ENCODE measurements around the gene NUP62. TPM values are rescaled to one million over a fixed set of nuclear protein-coding genes. Genes with fewer than 3 reads are reported as not detected.

NUP62 gene
- total and polyA plus RNA-seq, 2 of the 8 experiments (the other 6 are each of a cell fraction or from before 2014, with no cell fraction given): 50.0 to 107 TPM

DNA sequence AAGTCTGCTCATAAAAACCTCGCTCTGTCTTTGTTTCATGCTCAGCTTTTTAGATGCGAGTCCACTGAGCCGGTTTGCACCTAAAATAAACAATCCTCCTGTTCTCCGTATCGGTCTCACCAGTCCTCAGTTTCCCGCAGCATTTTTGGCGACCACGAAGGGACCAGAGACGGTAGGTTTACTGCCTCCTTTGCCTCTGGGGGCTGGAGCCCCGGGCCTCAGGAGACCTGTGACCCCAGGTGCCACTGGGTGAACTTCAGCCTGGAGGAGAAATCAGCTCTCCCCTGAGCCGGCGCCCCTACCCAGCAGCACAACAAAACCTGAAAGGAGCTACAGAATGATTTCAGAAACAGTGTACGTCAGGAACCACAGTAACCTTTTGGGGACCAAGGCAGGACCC is 23.6 kb upstream of the NUP62 start:
- H3K27ac ChIP-seq (ENCODE audit: low read depth, low read length): no peak overlapping the region
- DNase-seq (ENCODE audit: low read depth in 1 of 2, low spot score in 2 of 2): no peak
- H4K91ac ChIP-seq (replicated peaks; ENCODE audit: insufficient read length, low read length): no peak overlapping the region
- no peaks in the 10 kb centered on the region for H3K27me3 ChIP-seq (replicated peaks in 1 of 4; ENCODE audit: control insufficient read depth in 3 of 4, extremely low read depth in 1 of 4, insufficient read depth in 3 of 4, low read length in 3 of 4)
- H3K4ac ChIP-seq (replicated peaks; ENCODE audit: insufficient read length, low read depth, low read length): no peak overlapping the region
- no peak overlapping the region for H3K4me3 ChIP-seq (ENCODE audit: extremely low read depth in 1 of 4, insufficient read depth in 2 of 4, low read depth in 3 of 4, low read length in 4 of 4)
- no peak overlapping the region for H2AK5ac ChIP-seq (ENCODE audit: low read depth, low read length)
- no peak overlapping the region for H3K23ac ChIP-seq (ENCODE audit: insufficient read length)
- no peak overlapping the region for H3K56ac ChIP-seq (replicated peaks; ENCODE audit: insufficient read length, low read depth, low read length)
- H3K79me1 ChIP-seq (ENCODE audit: low read depth, low read length): no peaks in the 10 kb centered on the region
- peaks cover 0 to 14% (median 5%) of the 10 kb centered on the region in 4 experiments; a peak in 5 of 7 replicates for H3K4me1 ChIP-seq (replicated peaks in 1 of 4; ENCODE audit: control insufficient read depth in 3 of 4, insufficient read depth in 4 of 4, low read length in 3 of 4)
- H3K9ac ChIP-seq (replicated peaks in 1 of 4; ENCODE audit: extremely low read depth in 1 of 4, low read depth in 3 of 4, low read length in 3 of 4): no peak overlapping the region
- H2BK120ac ChIP-seq (replicated peaks; ENCODE audit: low read depth, low read length): no peak overlapping the region
- no peak overlapping the region for H4K8ac ChIP-seq (ENCODE audit: extremely low read depth, insufficient read depth, low read length)
- no peak overlapping the region for H2BK5ac ChIP-seq (ENCODE audit: low read depth, low read length)
- FAIRE-seq: no peak
- no peak overlapping the region for H3K18ac ChIP-seq (ENCODE audit: extremely low read depth, low read length)
- POLR2A ChIA-PET (ENCODE audit: partially characterized antibody): interaction anchor here (0.9 to 1.0 kb wide), 2 partner anchors 10 to 22 kb away, joined by 4 read pairs; no protein-coding TSS in a partner anchor
- H2AFZ ChIP-seq (ENCODE audit: low read length): no peak overlapping the region
- 90% methylated on average over 13 of the region's 13 CpGs; no CpG with 5 or more reads in 1 of the 2 experiments for WGBS, 2 experiments (ENCODE audit: extremely low coverage in 1 of 2, insufficient coverage in 1 of 2, insufficient read length in 1 of 2, insufficient replicate concordance in 2 of 2, low coverage in 1 of 2, low lambda C conversion rate in 2 of 2, missing lambda C conversion rate in 1 of 2)
- H2BK12ac ChIP-seq (ENCODE audit: low read depth, low read length): no peak overlapping the region
- peaks cover 0 to 1% of the 10 kb centered on the region in 2 experiments for H4K20me1 ChIP-seq (replicated peaks in 1 of 2; ENCODE audit: control insufficient read depth in 1 of 2, insufficient read depth in 2 of 2, low read length in 2 of 2)
- no peaks in the 10 kb centered on the region for H3K36me3 ChIP-seq (ENCODE audit: control insufficient read depth in 2 of 4, insufficient read depth in 4 of 4, low read length in 3 of 4)
- H2BK20ac ChIP-seq (ENCODE audit: low read length): no peak overlapping the region
- no peak for TF ChIP-seq SIX5 (IDR thresholded peaks at IDR 0.05; ENCODE audit: low read depth, low read length)
- no peak for TF ChIP-seq TAF1 (IDR thresholded peaks at IDR 0.05; ENCODE audit: low read depth, low read length)
- TF ChIP-seq PHF8 (conservative IDR thresholded peaks at IDR 0.05; ENCODE audit: low read depth, low read length): no peak
- TF ChIP-seq JUN (IDR thresholded peaks at IDR 0.05; ENCODE audit: low read depth, low read length): no peak
- no peak for TF ChIP-seq BACH1 (IDR thresholded peaks at IDR 0.05; ENCODE audit: low read length)
- no peak for TF ChIP-seq HDAC6 (IDR thresholded peaks at IDR 0.05; ENCODE audit: low read depth, low read length)
- no peak for TF ChIP-seq CTBP2 (IDR thresholded peaks at IDR 0.05; ENCODE audit: borderline replicate concordance, insufficient read depth, insufficient read length, low read length)
- TF ChIP-seq NANOG (IDR thresholded peaks at IDR 0.05; ENCODE audit: insufficient read depth, low read depth, low read length, poor library complexity, severe bottlenecking): no peak
- TF ChIP-seq RNF2 (IDR thresholded peaks at IDR 0.05; ENCODE audit: borderline replicate concordance, low read depth, low read length, missing control alignments, poor library complexity, severe bottlenecking): no peak
- TF ChIP-seq RAD21 (IDR thresholded peaks at IDR 0.05 in 1 of 2, conservative IDR thresholded peaks at IDR 0.05 in 1 of 2; ENCODE audit: low read depth in 2 of 2, low read length in 2 of 2): no peak
- no peak for TF ChIP-seq TCF12 (IDR thresholded peaks at IDR 0.05; ENCODE audit: low read depth, low read length)
- no peak for TF ChIP-seq RFX5 (IDR thresholded peaks at IDR 0.05; ENCODE audit: borderline replicate concordance, low read depth, low read length)
- no peak for TF ChIP-seq SP1 (IDR thresholded peaks at IDR 0.05; ENCODE audit: low read depth, low read length)
- no peaks in the 10 kb centered on the region for H3K23me2 ChIP-seq (ENCODE audit: low read depth, low read length)
- no peaks in the 10 kb centered on the region for H3K79me2 ChIP-seq (ENCODE audit: control insufficient read depth in 1 of 2, insufficient read depth in 2 of 2, low read length in 2 of 2)
- no peak overlapping the region for H4K5ac ChIP-seq (ENCODE audit: insufficient read length, low read depth, low read length)
- H3K4me2 ChIP-seq (ENCODE audit: insufficient read depth in 1 of 2, low read depth in 2 of 2, low read length in 2 of 2): no peak overlapping the region
- CTCF ChIA-PET (ENCODE audit: partially characterized antibody): interaction anchor here (1.2 to 7.3 kb wide), 6 partner anchors 13 to 81 kb away, joined by 3 to 69 read pairs (median 7); no protein-coding TSS in a partner anchor
- H3K9me3 ChIP-seq (ENCODE audit: insufficient read depth in 2 of 2, low read depth in 1 of 2, low read length in 1 of 2): peaks cover 0 to 3% of the 10 kb centered on the region in 2 experiments; a peak in 1 of 4 replicates
- no peak overlapping the region for H2BK15ac ChIP-seq (ENCODE audit: low read length)
- H3K14ac ChIP-seq (ENCODE audit: insufficient read length): no peak overlapping the region

Measured in H1 (cell line).